Epithelial cell of proximal tubule (primary cell): ENCODE measurements around the gene C19orf73. TPM values are rescaled to one million over a fixed set of nuclear protein-coding genes. Genes with fewer than 3 reads are reported as not detected.

Experiments
- DNase-seq: peaks from one replicate; pipeline ENCODE4 v3.0.0-alpha.2; 2011; ENCODE audit warnings: low read depth
- H3K4me3 ChIP-seq: 2 replicates; pipeline ENCODE4 v1.5.1; 2011; ENCODE audit warnings: low read depth, mild to moderate bottlenecking, low read length
- total RNA-seq: library from RNA; depleted of rRNA; stranded (reverse); fragments of >200 nt; gene quantifications from 2 replicates; pipeline ENCODE4 v1.2.3, GENCODE V29; 2015
- TF ChIP-seq, protein P1 (sequence below): conservative IDR thresholded peaks from 2 replicates; pipeline ENCODE4 v1.5.1; 2012; ENCODE audit warnings: low read depth, mild to moderate bottlenecking, low read length

C19orf73 gene
- total RNA-seq, 1 donor from 2014 or later, result 10.3 TPM

DNA sequence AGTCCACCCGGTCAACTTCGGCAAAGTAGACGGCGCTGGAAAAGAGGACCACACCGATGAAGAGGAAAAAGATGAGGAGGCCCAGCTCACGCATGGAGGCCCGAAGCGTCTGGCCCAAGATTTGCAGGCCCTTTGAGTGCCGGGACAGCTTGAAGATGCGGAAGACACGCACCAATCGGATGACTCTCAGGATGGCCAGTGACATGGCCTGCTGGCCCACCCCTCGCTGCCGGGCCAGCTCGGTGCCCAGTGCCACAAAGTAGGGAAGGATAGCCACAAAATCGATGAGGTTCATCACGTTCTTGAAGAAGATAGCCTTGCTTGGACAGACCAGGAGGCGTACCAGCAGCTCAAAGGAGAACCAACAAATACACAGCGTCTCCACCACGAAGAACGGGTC is 48.5 kb downstream of the C19orf73 start:
- no peak for DNase-seq
- TF ChIP-seq, protein P1, sequence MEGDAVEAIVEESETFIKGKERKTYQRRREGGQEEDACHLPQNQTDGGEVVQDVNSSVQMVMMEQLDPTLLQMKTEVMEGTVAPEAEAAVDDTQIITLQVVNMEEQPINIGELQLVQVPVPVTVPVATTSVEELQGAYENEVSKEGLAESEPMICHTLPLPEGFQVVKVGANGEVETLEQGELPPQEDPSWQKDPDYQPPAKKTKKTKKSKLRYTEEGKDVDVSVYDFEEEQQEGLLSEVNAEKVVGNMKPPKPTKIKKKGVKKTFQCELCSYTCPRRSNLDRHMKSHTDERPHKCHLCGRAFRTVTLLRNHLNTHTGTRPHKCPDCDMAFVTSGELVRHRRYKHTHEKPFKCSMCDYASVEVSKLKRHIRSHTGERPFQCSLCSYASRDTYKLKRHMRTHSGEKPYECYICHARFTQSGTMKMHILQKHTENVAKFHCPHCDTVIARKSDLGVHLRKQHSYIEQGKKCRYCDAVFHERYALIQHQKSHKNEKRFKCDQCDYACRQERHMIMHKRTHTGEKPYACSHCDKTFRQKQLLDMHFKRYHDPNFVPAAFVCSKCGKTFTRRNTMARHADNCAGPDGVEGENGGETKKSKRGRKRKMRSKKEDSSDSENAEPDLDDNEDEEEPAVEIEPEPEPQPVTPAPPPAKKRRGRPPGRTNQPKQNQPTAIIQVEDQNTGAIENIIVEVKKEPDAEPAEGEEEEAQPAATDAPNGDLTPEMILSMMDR, result no peak
- H3K4me3 ChIP-seq, result no peak overlapping the region

DNA sequence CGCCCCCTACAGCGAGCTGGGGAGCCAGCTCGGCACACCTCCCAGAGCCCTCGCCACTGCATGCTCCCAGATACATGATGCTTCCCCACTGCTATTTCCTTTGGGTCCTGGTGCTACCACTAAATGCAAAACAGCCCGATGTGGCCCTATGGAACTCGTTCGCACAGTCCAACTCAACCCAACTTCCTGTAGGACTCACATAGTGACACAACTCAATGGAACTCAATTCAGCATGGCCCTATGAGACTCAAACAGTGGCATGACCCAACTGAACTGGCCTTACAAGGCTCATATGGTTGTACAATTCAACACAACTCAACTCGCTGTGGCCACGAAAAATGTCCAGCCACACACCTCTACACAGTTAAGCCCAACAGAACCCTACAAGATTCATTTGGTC is 49.9 kb downstream of the C19orf73 start:
- TF ChIP-seq, protein P1, result no peak
- H3K4me3 ChIP-seq, result no peak overlapping the region
- DNase-seq, result no peak

Other genes with a start within 250 kb of the C19orf73 start
- gene PPP1R15A, start 246.7 kb downstream of the C19orf73 start, total RNA-seq, result 23.9 and 32.2 TPM in 2 replicates
- gene TULP2, start 220.4 kb downstream of the C19orf73 start, total RNA-seq, result not detected in 2 replicates
- 142 and 250 TPM in 2 replicates for gene NUCB1, start 218.8 kb downstream of the C19orf73 start, total RNA-seq
- 0.07 and 0.35 TPM in 2 replicates for gene DHDH, start 185.4 kb downstream of the C19orf73 start, total RNA-seq
- gene BAX, start 164.3 kb downstream of the C19orf73 start, total RNA-seq, result 173 and 179 TPM in 2 replicates
- gene FTL, start 153.8 kb downstream of the C19orf73 start, total RNA-seq, result 1,293 and 2,420 TPM in 2 replicates
- gene GYS1, start 125.8 kb downstream of the C19orf73 start, total RNA-seq, result 42.2 and 42.4 TPM in 2 replicates
- gene RUVBL2, start 125.3 kb downstream of the C19orf73 start, total RNA-seq, result 212 and 389 TPM in 2 replicates
- gene LHB, start 102.1 kb downstream of the C19orf73 start, total RNA-seq, result 3.6 TPM in 1 of 2 replicates, not detected in the other
- not detected in 2 replicates for gene CGB3, start 94.8 kb downstream of the C19orf73 start, total RNA-seq
- not detected in 2 replicates for gene CGB2, start 87.3 kb downstream of the C19orf73 start, total RNA-seq
- gene CGB1, start 82.2 kb downstream of the C19orf73 start, total RNA-seq, result not detected in 2 replicates
- gene CGB5, start 75.3 kb downstream of the C19orf73 start, total RNA-seq, result not detected in 2 replicates
- gene CGB8, start 70.0 kb downstream of the C19orf73 start, total RNA-seq, result 1.2 TPM in 2 replicates
- gene CGB7, start 61.4 kb downstream of the C19orf73 start, total RNA-seq, result 0.36 and 1.8 TPM in 2 replicates
- gene NTF4, start 54.3 kb downstream of the C19orf73 start, total RNA-seq, result 0.22 and 1.3 TPM in 2 replicates
- gene KCNA7, start 46.4 kb downstream of the C19orf73 start, total RNA-seq, result not detected in 2 replicates
- 165 and 257 TPM in 2 replicates for gene SNRNP70, start 33.7 kb downstream of the C19orf73 start, total RNA-seq
- 2.2 and 3.7 TPM in 2 replicates for gene LIN7B, start 4.8 kb downstream of the C19orf73 start, total RNA-seq
- 1.7 and 3.3 TPM in 2 replicates for gene PPFIA3, start 401 bp upstream of the C19orf73 start, total RNA-seq
- gene HRC, start 36.3 kb upstream of the C19orf73 start, total RNA-seq, result not detected in 2 replicates
- gene TRPM4, start 38.6 kb upstream of the C19orf73 start, total RNA-seq, result 11.6 and 13.3 TPM in 2 replicates
- gene SLC6A16, start 206.0 kb upstream of the C19orf73 start, total RNA-seq, result 0.07 and 0.29 TPM in 2 replicates
- not detected in 2 replicates for gene CD37, start 216.3 kb upstream of the C19orf73 start, total RNA-seq
- gene TEAD2, start 243.3 kb upstream of the C19orf73 start, total RNA-seq, result 74.5 and 89.5 TPM in 2 replicates
- gene DKKL1, start 244.7 kb upstream of the C19orf73 start, total RNA-seq, result 1.3 TPM in 1 of 2 replicates, not detected in the other